Uterus (tissue), 4 donors: ENCODE results near the gene CTDSPL. TPM values are rescaled to one million over a fixed set of nuclear protein-coding genes. Genes with fewer than 3 reads are reported as not detected.

Experiments
- DNase-seq, 2 donors: peaks; one replicate each; pipeline ENCODE4 v3.0.0-alpha.2; 2019 to 2020
- H3K27ac ChIP-seq, 2 donors: fragments of 200-600 bp; sonication (generic); 1 replicate in 1 of 2; 2 replicates in 1 of 2; pipeline ENCODE4 v1.5.1; 2016 to 2018
- H3K27me3 ChIP-seq, 2 donors: fragments of 200-600 bp; sonication (generic); one replicate each; pipeline ENCODE4 v1.5.1; 2018 to 2019; ENCODE audit warnings: control low read depth in 1 of 2
- H3K36me3 ChIP-seq, 2 donors: fragments of 200-600 bp; sonication (generic); one replicate each; pipeline ENCODE4 v1.5.1; 2019; ENCODE audit warnings: control low read depth in 1 of 2
- H3K4me1 ChIP-seq, 2 donors: fragments of 200-600 bp; sonication (generic); one replicate each; pipeline ENCODE4 v1.5.1; 2018 to 2019; ENCODE audit warnings: control low read depth in 1 of 2
- H3K4me3 ChIP-seq, 2 donors: fragments of 200-600 bp; sonication (generic); 1 replicate in 1 of 2; 2 replicates in 1 of 2; pipeline ENCODE4 v1.5.1; 2018 to 2019; ENCODE audit warnings: mild to moderate bottlenecking in 1 of 2
- H3K9me3 ChIP-seq, 2 donors: fragments of 200-600 bp; sonication (generic); one replicate each; pipeline ENCODE4 v1.5.1; 2019; ENCODE audit warnings: control low read depth in 1 of 2
- CTCF ChIP-seq, 4 experiments: fragments of 200-600 bp in 2 of 4; fragments of 450-650 bp in 2 of 4; sonication (generic) in 2 of 4; IDR thresholded peaks; one replicate each; pipeline ENCODE4 v1.5.1; 2016 to 2019; ENCODE audit warnings: antibody characterized with exemption in 4 of 4, mild to moderate bottlenecking in 2 of 4, moderate library complexity in 1 of 4
- POLR2A ChIP-seq, 2 donors: fragments of 450-650 bp; IDR thresholded peaks; one replicate each; pipeline ENCODE4 v1.6.1; 2016; ENCODE audit warnings: antibody characterized with exemption in 2 of 2, mild to moderate bottlenecking in 1 of 2, moderate library complexity in 1 of 2
- intact Hi-C: fragments of 100-400 bp; cut with DNase I; formaldehyde crosslinking; loops from one replicate; pipeline ENCODE4 v1.15.1; 2023; ENCODE audit warnings: low total_unique reads
- total RNA-seq, 4 donors: library from RNA; depleted of rRNA in 3 of 4; stranded (reverse); fragments of >200 nt in 3 of 4; gene quantifications; one replicate each; pipeline versions ENCODE4 v1.1.0 to v1.2.4, GENCODE V29; 2014 to 2023
- donor health status: DM: yes; HTN: yes; CAD: no.

Gene CTDSPL
- total RNA-seq, 4 donors from 2014 or later = 6.4 to 55.9 (median 28.7) TPM

- TF ChIP-seq POLR2A (IDR thresholded peaks at IDR 0.05) (no peak), CTCF (IDR thresholded peaks at IDR 0.05) (peak; percentile 48 to 62 (median 56))
- DNase-seq = peak; percentile 67 to 74
- Histone ChIP-seq H3K4me3 (no peak overlapping the region), H3K27ac (peak overlapping the region in 1 of 2 donors; percentile 21), H3K9me3 (no peaks in the 10 kb centered on the region), H3K27me3 (no peaks in the 10 kb centered on the region), H3K4me1 (no peaks in the 10 kb centered on the region), H3K36me3 (no peaks in the 10 kb centered on the region)
- intact Hi-C loops = loop anchor here (10.0 kb wide), 1 partner anchor 150 kb away; no protein-coding TSS in a partner anchor
These were observed 142.9 kb downstream of the CTDSPL start for GRCh38 chr3:38004415-38005075.

- no peak for DNase-seq
- Histone ChIP-seq H3K4me3 (no peak overlapping the region), H3K27ac (no peak overlapping the region), H3K27me3 (no peaks in the 10 kb centered on the region), H3K36me3 (no peaks in the 10 kb centered on the region), H3K4me1 (no peaks in the 10 kb centered on the region), H3K9me3 (no peaks in the 10 kb centered on the region)
- intact Hi-C loops = loop anchor here (10.0 kb wide), 1 partner anchor 151 kb away; no protein-coding TSS in a partner anchor
- TF ChIP-seq POLR2A (IDR thresholded peaks at IDR 0.05) = no peak
- no peak for TF ChIP-seq CTCF (IDR thresholded peaks at IDR 0.05)
These were observed 143.7 kb downstream of the CTDSPL start for GRCh38 chr3:38005076-38006020.

- DNase-seq = no peak
- no peak for TF ChIP-seq POLR2A (IDR thresholded peaks at IDR 0.05)
- TF ChIP-seq CTCF (IDR thresholded peaks at IDR 0.05) = no peak
- H3K27ac ChIP-seq = no peak overlapping the region
These were observed 144.4 kb downstream of the CTDSPL start for GRCh38 chr3:38006031-38006430.

GRCh38 chr3:38006445-38006995, 144.8 kb downstream of the CTDSPL start:
- no peak overlapping the region for H3K4me3 ChIP-seq
- no peaks in the 10 kb centered on the region for H3K4me1 ChIP-seq
- no peaks in the 10 kb centered on the region for H3K36me3 ChIP-seq
- TF ChIP-seq CTCF (IDR thresholded peaks at IDR 0.05) (no peak), POLR2A (IDR thresholded peaks at IDR 0.05) (no peak)
- no peak overlapping the region for H3K27ac ChIP-seq
- no peaks in the 10 kb centered on the region for H3K27me3 ChIP-seq
- intact Hi-C loops = loop anchor here (10.0 kb wide), 1 partner anchor 152 kb away; no protein-coding TSS in a partner anchor
- no peaks in the 10 kb centered on the region for H3K9me3 ChIP-seq
- no peak for DNase-seq

More at GRCh38 chr3:38006031-38006430, 144.4 kb downstream of the CTDSPL start:
- Histone ChIP-seq H3K9me3 (no peaks in the 10 kb centered on the region), H3K36me3 (no peaks in the 10 kb centered on the region), H3K4me1 (no peaks in the 10 kb centered on the region), H3K27me3 (no peaks in the 10 kb centered on the region), H3K4me3 (no peak overlapping the region)
- intact Hi-C loops = loop anchor here (10.0 kb wide), 1 partner anchor 151 kb away; no protein-coding TSS in a partner anchor
